Measurements from ENCODE around the gene METAP1D.
A peak's percentile ranks its signal among the peaks of the same experiment; 100 is the strongest.
"Not testable (repeated sequence)": the region's sequence is repeated elsewhere in the genome, so short reads cannot be mapped to it uniquely, and the experiment has no call there.

Gene METAP1D

GRCh38 chr2:172109988-172110811 lies 110.4 kb downstream of the METAP1D start:
- DNase-seq (ENCODE audit: low spot score), result peak; percentile 25

GRCh38 chr2:172113617-172114016 lies 113.9 kb downstream of the METAP1D start:
- in situ Hi-C loops (cut with MboI; ENCODE audit: low sequenced_read_pairs, unreplicated experiment), result loop anchor here (10.0 to 25.0 kb wide), 2 partner anchors 529 to 1176 kb away; partner anchors contain the start of gene GORASP2
- DNase-seq (ENCODE audit: low spot score), result peak; percentile 27
- peak; percentile 14 for TF ChIP-seq CTCF (IDR thresholded peaks at IDR 0.05; ENCODE audit: borderline replicate concordance, control extremely low read depth, extremely low read depth, insufficient read depth, missing control alignments)

More at GRCh38 chr2:172109988-172110811, 110.4 kb downstream of the METAP1D start:
- in situ Hi-C loops (cut with MboI; ENCODE audit: low sequenced_read_pairs, unreplicated experiment), result loop anchor here (10.0 to 25.0 kb wide), 3 partner anchors 405 to 1173 kb away; partner anchors contain the start of gene GORASP2
- TF ChIP-seq CTCF (IDR thresholded peaks at IDR 0.05; ENCODE audit: borderline replicate concordance, control extremely low read depth, extremely low read depth, insufficient read depth, missing control alignments), result no peak

- not testable (repeated sequence) for DNase-seq (ENCODE audit: low spot score)
- in situ Hi-C loops (cut with MboI; ENCODE audit: low sequenced_read_pairs, unreplicated experiment), result loop anchor here (10.0 to 25.0 kb wide), 2 partner anchors 529 to 1177 kb away; partner anchors contain the start of gene GORASP2
Observed at GRCh38 chr2:172114176-172114575, 114.4 kb downstream of the METAP1D start.

GRCh38 chr2:172114579-172114978 lies 114.8 kb downstream of the METAP1D start:
- TF ChIP-seq CTCF (IDR thresholded peaks at IDR 0.05; ENCODE audit: borderline replicate concordance, control extremely low read depth, extremely low read depth, insufficient read depth, missing control alignments), result no peak
- in situ Hi-C loops (cut with MboI; ENCODE audit: low sequenced_read_pairs, unreplicated experiment), result loop anchor here (10.0 to 25.0 kb wide), 2 partner anchors 530 to 1177 kb away; partner anchors contain the start of gene GORASP2
- no peak for DNase-seq (ENCODE audit: low spot score)

- in situ Hi-C loops (cut with MboI; ENCODE audit: low sequenced_read_pairs, unreplicated experiment), result loop anchor here (10.0 to 25.0 kb wide), 2 partner anchors 531 to 1179 kb away; partner anchors contain the start of gene GORASP2
- TF ChIP-seq CTCF (IDR thresholded peaks at IDR 0.05; ENCODE audit: borderline replicate concordance, control extremely low read depth, extremely low read depth, insufficient read depth, missing control alignments), result no peak
Observed at GRCh38 chr2:172116107-172116506, 116.4 kb downstream of the METAP1D start.

GRCh38 chr2:172119089-172119488 lies 119.3 kb downstream of the METAP1D start:
- no peak for TF ChIP-seq CTCF (IDR thresholded peaks at IDR 0.05; ENCODE audit: borderline replicate concordance, control extremely low read depth, extremely low read depth, insufficient read depth, missing control alignments)
- no peak for DNase-seq (ENCODE audit: low spot score)
- in situ Hi-C loops (cut with MboI; ENCODE audit: low sequenced_read_pairs, unreplicated experiment), result loop anchor here (10.0 to 25.0 kb wide), 2 partner anchors 534 to 1182 kb away; partner anchors contain the start of gene GORASP2

More at GRCh38 chr2:172116107-172116506, 116.4 kb downstream of the METAP1D start:
- DNase-seq (ENCODE audit: low spot score), result no peak

- DNase-seq (ENCODE audit: low spot score), result no peak
- in situ Hi-C loops (cut with MboI; ENCODE audit: low sequenced_read_pairs, unreplicated experiment), result loop anchor here (25.0 kb wide), 1 partner anchor 1183 kb away; the partner anchor contains the start of gene GORASP2
- TF ChIP-seq CTCF (IDR thresholded peaks at IDR 0.05; ENCODE audit: borderline replicate concordance, control extremely low read depth, extremely low read depth, insufficient read depth, missing control alignments), result no peak
Observed at GRCh38 chr2:172120118-172120517, 120.4 kb downstream of the METAP1D start.

Measured in GM13976 (cell line).